ENCODE measurements around the gene CDK6. TPM values are rescaled to one million over a fixed set of nuclear protein-coding genes. Genes with fewer than 3 reads are reported as not detected.

CDK6 gene
- total RNA-seq, 2 donors from 2014 or later: 28.5 to 36.6 TPM

GRCh38 chr7:92653136-92653535 lies 183.2 kb downstream of the CDK6 start:
- Mint-ChIP-seq H3K27me3 (ENCODE audit: insufficient read depth) (no peaks in the 10 kb centered on the region), H3K36me3 (ENCODE audit: low read depth) (no peaks in the 10 kb centered on the region), H3K27ac (no peak overlapping the region), H3K4me3 (no peak overlapping the region), H3K9me3 (no peaks in the 10 kb centered on the region), H3K4me1 (peaks cover 2% of the 10 kb centered on the region)
- WGBS, 2 experiments (ENCODE audit: insufficient coverage in 1 of 2, insufficient read length in 1 of 2): 76 to 83% methylated on average over 4 of the region's 4 CpGs
- Histone ChIP-seq H3K27me3 (ENCODE audit: control insufficient read depth, insufficient read depth, low read length, poor library complexity, severe bottlenecking) (no peaks in the 10 kb centered on the region), H3K36me3 (ENCODE audit: control insufficient read depth, insufficient read depth, low read length) (no peaks in the 10 kb centered on the region), H3K9ac (ENCODE audit: extremely low read depth, low read length, poor library complexity, severe bottlenecking) (no peak overlapping the region), H3K27ac (ENCODE audit: low read depth, low read length) (no peak overlapping the region), H3K4me1 (ENCODE audit: control insufficient read depth, insufficient read depth, low read length) (no peaks in the 10 kb centered on the region), H3K9me3 (ENCODE audit: control insufficient read depth, low read length) (no peaks in the 10 kb centered on the region), H3K4me3 (ENCODE audit: low read length) (no peak overlapping the region)
- TF ChIP-seq CTCF (conservative IDR thresholded peaks at IDR 0.05): no peak
- DNase-seq: no peak

- no peaks in the 10 kb centered on the region for H3K27me3 Mint-ChIP-seq (ENCODE audit: insufficient read depth)
- peaks cover 2% of the 10 kb centered on the region for H3K4me1 Mint-ChIP-seq
- H3K36me3 Mint-ChIP-seq (ENCODE audit: low read depth): no peaks in the 10 kb centered on the region
- no peak overlapping the region for H3K27ac Mint-ChIP-seq
- TF ChIP-seq CTCF (conservative IDR thresholded peaks at IDR 0.05): no peak
- no peaks in the 10 kb centered on the region for H3K27me3 ChIP-seq (ENCODE audit: control insufficient read depth, insufficient read depth, low read length, poor library complexity, severe bottlenecking)
- no peak for DNase-seq
- H3K27ac ChIP-seq (ENCODE audit: low read depth, low read length): no peak overlapping the region
- H3K9ac ChIP-seq (ENCODE audit: extremely low read depth, low read length, poor library complexity, severe bottlenecking): no peak overlapping the region
- no peak overlapping the region for H3K4me3 Mint-ChIP-seq
- no peak overlapping the region for H3K4me3 ChIP-seq (ENCODE audit: low read length)
- H3K36me3 ChIP-seq (ENCODE audit: control insufficient read depth, insufficient read depth, low read length): no peaks in the 10 kb centered on the region
- no peaks in the 10 kb centered on the region for H3K9me3 ChIP-seq (ENCODE audit: control insufficient read depth, low read length)
- no peaks in the 10 kb centered on the region for H3K9me3 Mint-ChIP-seq
- 86 to 100% methylated on average over 1 to 2 of the region's 2 CpGs for WGBS, 2 experiments (ENCODE audit: insufficient coverage in 1 of 2, insufficient read length in 1 of 2)
- H3K4me1 ChIP-seq (ENCODE audit: control insufficient read depth, insufficient read depth, low read length): no peaks in the 10 kb centered on the region
Measured at GRCh38 chr7:92652536-92652935, 183.8 kb downstream of the CDK6 start.

- no peaks in the 10 kb centered on the region for H3K27me3 Mint-ChIP-seq (ENCODE audit: insufficient read depth)
- Histone ChIP-seq H3K36me3 (ENCODE audit: control insufficient read depth, insufficient read depth, low read length) (no peaks in the 10 kb centered on the region), H3K4me1 (ENCODE audit: control insufficient read depth, insufficient read depth, low read length) (no peaks in the 10 kb centered on the region), H3K27me3 (ENCODE audit: control insufficient read depth, insufficient read depth, low read length, poor library complexity, severe bottlenecking) (no peaks in the 10 kb centered on the region), H3K4me3 (ENCODE audit: low read length) (no peak overlapping the region), H3K27ac (ENCODE audit: low read depth, low read length) (no peak overlapping the region), H3K9ac (ENCODE audit: extremely low read depth, low read length, poor library complexity, severe bottlenecking) (no peak overlapping the region), H3K9me3 (ENCODE audit: control insufficient read depth, low read length) (no peaks in the 10 kb centered on the region)
- no peaks in the 10 kb centered on the region for H3K36me3 Mint-ChIP-seq (ENCODE audit: low read depth)
- no peaks in the 10 kb centered on the region for H3K9me3 Mint-ChIP-seq
- DNase-seq: no peak
- WGBS, 2 experiments (ENCODE audit: insufficient coverage in 1 of 2, insufficient read length in 1 of 2): 73 to 82% methylated on average over 2 to 3 of the region's 3 CpGs
- H3K27ac Mint-ChIP-seq: no peak overlapping the region
- peaks cover 10% of the 10 kb centered on the region for H3K4me1 Mint-ChIP-seq
- H3K4me3 Mint-ChIP-seq: no peak overlapping the region
- TF ChIP-seq CTCF (conservative IDR thresholded peaks at IDR 0.05): no peak
Measured at GRCh38 chr7:92650391-92650790, 186.0 kb downstream of the CDK6 start.
